Measurements from ENCODE around the gene TIGD3. TPM values are rescaled to one million over a fixed set of nuclear protein-coding genes. Genes with fewer than 3 reads are reported as not detected.

Gene TIGD3
- total and polyA plus RNA-seq, 9 of the 15 experiments (the other 6 are each of a cell fraction or from before 2014, with no cell fraction given), result 0.06 to 1.3 (median 0.56) TPM

DNA sequence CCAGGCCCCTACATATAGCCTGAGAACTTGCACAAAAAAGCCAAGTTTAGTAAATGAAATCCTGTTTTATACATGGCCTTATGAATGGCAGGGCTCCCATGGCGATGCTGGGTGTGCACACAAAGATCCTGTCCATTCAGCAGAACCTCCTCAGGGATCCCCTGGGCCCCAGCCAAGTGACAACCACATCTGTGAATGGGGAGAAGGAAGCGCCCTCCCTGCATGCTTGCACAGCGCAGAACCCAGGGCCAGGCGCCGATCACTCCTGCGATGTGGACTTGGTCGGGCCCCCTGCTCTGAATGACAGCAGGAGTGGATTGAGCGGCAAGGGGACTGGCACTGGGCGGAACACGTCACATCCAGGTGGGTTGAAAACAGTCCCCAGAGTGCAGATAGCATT, 44.3 kb upstream of the TIGD3 start:
- Histone ChIP-seq H2AFZ (ENCODE audit: low read depth, low read length) (no peak overlapping the region), H3K4me3 (no peak overlapping the region), H3K9me3 (replicated peaks; ENCODE audit: control insufficient read depth, insufficient read depth, low read depth, low read length) (no peaks in the 10 kb centered on the region), H3K27ac (ENCODE audit: extremely low read depth, low read depth, low read length) (no peak overlapping the region), H3K4me1 (replicated peaks in 1 of 2; ENCODE audit: control insufficient read depth in 2 of 2, insufficient read depth in 2 of 2, low read length in 2 of 2) (peaks cover 9 to 35% of the 10 kb centered on the region in 2 experiments; a peak in 3 of 5 replicates), H3K9ac (ENCODE audit: insufficient read depth in 1 of 2, low read depth in 2 of 2, low read length in 2 of 2) (peak overlapping the region in 1 of 2 experiments; percentile 60; a peak in 1 of 4 replicates), H3K36me3 (ENCODE audit: control insufficient read depth, insufficient read depth, low read length) (no peaks in the 10 kb centered on the region), H3K79me2 (ENCODE audit: control insufficient read depth, insufficient read depth, low read length) (no peaks in the 10 kb centered on the region; the same call in 2 of the 3 replicates), H4K20me1 (replicated peaks; ENCODE audit: control insufficient read depth, insufficient read depth, low read length) (no peaks in the 10 kb centered on the region), H3K4me2 (ENCODE audit: insufficient read depth, low read length) (no peak overlapping the region), H3K9me1 (ENCODE audit: control insufficient read depth, insufficient read depth, low read length) (no peaks in the 10 kb centered on the region), H3K27me3 (ENCODE audit: control insufficient read depth in 2 of 2, insufficient read depth in 2 of 2, low read length in 2 of 2) (no peaks in the 10 kb centered on the region)
- intact Hi-C loops (cut with micrococcal nuclease), result loop anchor here (10.0 kb wide), 2 partner anchors 85 to 195 kb away; partner anchors contain the start of genes TM7SF2 and ZNHIT2
- in situ Hi-C loops (cut with MboI), result no loop called here
- ChIA-PET CTCF (ENCODE audit: low intra/inter-chr PET ratio) (no interaction called here), POLR2A (interaction anchor here (0.8 to 2.8 kb wide), 5 partner anchors 8 to 197 kb away, joined by 3 to 10 read pairs (median 4); partner anchors contain the start of gene NEAT1)
- FAIRE-seq (no peak), DNase-seq (ENCODE audit: extremely low read depth in 1 of 4, low spot score in 3 of 4) (no peak), ATAC-seq (no peak)
- WGBS (ENCODE audit: insufficient coverage, low coverage, missing lambda C conversion rate), result 70% methylated on average over 9 of the region's 10 CpGs
- no peak for TF ChIP-seq SMARCA5 (IDR thresholded peaks at IDR 0.05)
- peak; percentile 32; the same call in 1 of the 2 replicates for TF ChIP-seq POLR2G (IDR thresholded peaks at IDR 0.05; ENCODE audit: low read depth, low read length)
- BruUV-seq (replicated peaks), result no TSS peak

DNA sequence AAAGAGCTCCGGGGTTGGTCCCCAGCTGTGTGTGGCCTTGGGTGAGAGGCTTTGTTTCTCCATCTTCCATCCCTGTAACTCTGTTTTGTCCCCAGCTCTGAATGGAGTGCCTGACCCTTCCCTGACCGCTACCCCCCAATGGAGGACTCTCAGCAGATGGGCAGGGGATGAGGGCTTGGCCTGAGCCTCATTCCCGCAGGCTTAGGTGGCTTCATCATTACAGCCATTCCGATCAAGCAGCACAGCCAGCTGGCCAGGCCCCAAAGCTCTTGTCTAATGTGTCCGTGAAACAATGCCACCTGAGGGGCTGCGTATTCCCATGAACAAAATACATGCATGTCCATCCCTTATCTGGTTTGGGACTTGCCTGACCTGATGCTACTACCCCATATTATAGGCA, 43.8 kb upstream of the TIGD3 start:
- Histone ChIP-seq H3K4me3 (no peak overlapping the region), H2AFZ (ENCODE audit: low read depth, low read length) (no peak overlapping the region), H3K9me1 (ENCODE audit: control insufficient read depth, insufficient read depth, low read length) (no peaks in the 10 kb centered on the region), H3K9me3 (replicated peaks; ENCODE audit: control insufficient read depth, insufficient read depth, low read depth, low read length) (no peaks in the 10 kb centered on the region), H3K4me1 (replicated peaks in 1 of 2; ENCODE audit: control insufficient read depth in 2 of 2, insufficient read depth in 2 of 2, low read length in 2 of 2) (peaks cover 9 to 40% of the 10 kb centered on the region in 2 experiments; a peak in 3 of 5 replicates), H4K20me1 (replicated peaks; ENCODE audit: control insufficient read depth, insufficient read depth, low read length) (no peaks in the 10 kb centered on the region), H3K9ac (ENCODE audit: insufficient read depth in 1 of 2, low read depth in 2 of 2, low read length in 2 of 2) (peak overlapping the region in 1 of 2 experiments; percentile 70; a peak in 1 of 4 replicates), H3K79me2 (ENCODE audit: control insufficient read depth, insufficient read depth, low read length) (peaks cover 1% of the 10 kb centered on the region; the same call in 2 of the 3 replicates), H3K27ac (ENCODE audit: extremely low read depth, low read depth, low read length) (no peak overlapping the region), H3K4me2 (ENCODE audit: insufficient read depth, low read length) (no peak overlapping the region), H3K36me3 (ENCODE audit: control insufficient read depth, insufficient read depth, low read length) (no peaks in the 10 kb centered on the region), H3K27me3 (ENCODE audit: control insufficient read depth in 2 of 2, insufficient read depth in 2 of 2, low read length in 2 of 2) (no peaks in the 10 kb centered on the region)
- ATAC-seq (no peak), DNase-seq (ENCODE audit: extremely low read depth in 1 of 4, low spot score in 3 of 4) (no peak), FAIRE-seq (no peak)
- CTCF ChIA-PET (ENCODE audit: low intra/inter-chr PET ratio), result no interaction called here
- POLR2A ChIA-PET, result interaction anchor here (0.6 to 2.8 kb wide), 13 partner anchors 9 to 241 kb away, joined by 3 to 10 read pairs (median 3); partner anchors contain the start of genes MALAT1 and NEAT1
- WGBS (ENCODE audit: insufficient coverage, low coverage, missing lambda C conversion rate), result 55% methylated on average over 6 of the region's 6 CpGs
- no TSS peak for BruUV-seq (replicated peaks)
- intact Hi-C loops (cut with micrococcal nuclease) (loop anchor here (10.0 kb wide), 2 partner anchors 86 to 196 kb away; partner anchors contain the start of genes TM7SF2 and ZNHIT2), in situ Hi-C loops (cut with MboI) (no loop called here)
- TF ChIP-seq, protein P1, sequence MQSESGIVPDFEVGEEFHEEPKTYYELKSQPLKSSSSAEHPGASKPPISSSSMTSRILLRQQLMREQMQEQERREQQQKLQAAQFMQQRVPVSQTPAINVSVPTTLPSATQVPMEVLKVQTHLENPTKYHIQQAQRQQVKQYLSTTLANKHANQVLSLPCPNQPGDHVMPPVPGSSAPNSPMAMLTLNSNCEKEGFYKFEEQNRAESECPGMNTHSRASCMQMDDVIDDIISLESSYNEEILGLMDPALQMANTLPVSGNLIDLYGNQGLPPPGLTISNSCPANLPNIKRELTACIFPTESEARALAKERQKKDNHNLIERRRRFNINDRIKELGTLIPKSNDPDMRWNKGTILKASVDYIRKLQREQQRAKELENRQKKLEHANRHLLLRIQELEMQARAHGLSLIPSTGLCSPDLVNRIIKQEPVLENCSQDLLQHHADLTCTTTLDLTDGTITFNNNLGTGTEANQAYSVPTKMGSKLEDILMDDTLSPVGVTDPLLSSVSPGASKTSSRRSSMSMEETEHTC (IDR thresholded peaks at IDR 0.05), result no peak
